Skeletal muscle tissue (tissue), 4 donors: ENCODE results near the gene MT1F. TPM values are rescaled to one million over a fixed set of nuclear protein-coding genes. Genes with fewer than 3 reads are reported as not detected.

ENCODE experiments used
- H3K27ac ChIP-seq: one replicate; pipeline ENCODE4 v1.7.0; 2013; ENCODE audit warnings: mild to moderate bottlenecking, low read depth, low read length, inconsistent platforms
- H3K27me3 ChIP-seq, 3 donors: one replicate each; pipeline ENCODE4 v1.7.0; 2013; ENCODE audit warnings: low read length in 3 of 3; ENCODE audit not compliant: control insufficient read depth in 3 of 3, insufficient read depth in 3 of 3
- H3K36me3 ChIP-seq, 3 donors: one replicate each; pipeline ENCODE4 v1.7.0; 2013; ENCODE audit warnings: low read length in 3 of 3; ENCODE audit not compliant: control insufficient read depth in 3 of 3, insufficient read depth in 3 of 3
- H3K4me1 ChIP-seq, 3 donors: one replicate each; pipeline ENCODE4 v1.7.0; 2013; ENCODE audit warnings: low read length in 3 of 3, mild to moderate bottlenecking in 3 of 3; ENCODE audit not compliant: control insufficient read depth in 3 of 3, insufficient read depth in 3 of 3
- H3K4me3 ChIP-seq, 3 donors: one replicate each; pipeline ENCODE4 v1.7.0; 2013; ENCODE audit warnings: low read length in 3 of 3
- H3K9ac ChIP-seq, 3 donors: one replicate each; pipeline ENCODE4 v1.7.0; 2013; ENCODE audit warnings: low read length in 3 of 3, mild to moderate bottlenecking in 3 of 3, moderate library complexity in 2 of 3, low read depth in 1 of 3
- H3K9me3 ChIP-seq, 3 donors: one replicate each; pipeline ENCODE4 v1.7.0; 2013; ENCODE audit warnings: low read length in 3 of 3; ENCODE audit not compliant: control insufficient read depth in 3 of 3
- total RNA-seq: library from RNA; depleted of rRNA; stranded (reverse); fragments of >200 nt; gene quantifications from one replicate; pipeline ENCODE4 v1.2.3, GENCODE V29; 2014
- donor health status: Osteomylitis.

Gene MT1F
- total RNA-seq, 1 donor from 2014 or later: not detected

- peak within 1 kb of the TSS; percentile 87 for H3K27ac ChIP-seq
- H3K4me1 ChIP-seq: peaks cover 51 to 77% (median 70%) of the 10 kb centered on the region in 3 donors
- peak within 1 kb of the TSS; percentile 90 to 97 (median 95) for H3K4me3 ChIP-seq
- peak within 1 kb of the TSS; percentile 95 to 99 (median 95) for H3K9ac ChIP-seq
- H3K9me3 ChIP-seq: no peaks in the 10 kb centered on the region
- peaks cover 0 to 9% (median 0%) of the 10 kb centered on the region in 3 donors for H3K36me3 ChIP-seq
- peaks cover 0 to 3% (median 2%) of the 10 kb centered on the region in 3 donors for H3K27me3 ChIP-seq
Observed at GRCh38 chr16:56681939-56682702, 24.4 kb downstream of the MT1F start, which contains the start of gene MT1X. Gene MT1X (plus strand): TSS chr16:56682470. CDS start chr16:56682541, 71 bp downstream.

DNA sequence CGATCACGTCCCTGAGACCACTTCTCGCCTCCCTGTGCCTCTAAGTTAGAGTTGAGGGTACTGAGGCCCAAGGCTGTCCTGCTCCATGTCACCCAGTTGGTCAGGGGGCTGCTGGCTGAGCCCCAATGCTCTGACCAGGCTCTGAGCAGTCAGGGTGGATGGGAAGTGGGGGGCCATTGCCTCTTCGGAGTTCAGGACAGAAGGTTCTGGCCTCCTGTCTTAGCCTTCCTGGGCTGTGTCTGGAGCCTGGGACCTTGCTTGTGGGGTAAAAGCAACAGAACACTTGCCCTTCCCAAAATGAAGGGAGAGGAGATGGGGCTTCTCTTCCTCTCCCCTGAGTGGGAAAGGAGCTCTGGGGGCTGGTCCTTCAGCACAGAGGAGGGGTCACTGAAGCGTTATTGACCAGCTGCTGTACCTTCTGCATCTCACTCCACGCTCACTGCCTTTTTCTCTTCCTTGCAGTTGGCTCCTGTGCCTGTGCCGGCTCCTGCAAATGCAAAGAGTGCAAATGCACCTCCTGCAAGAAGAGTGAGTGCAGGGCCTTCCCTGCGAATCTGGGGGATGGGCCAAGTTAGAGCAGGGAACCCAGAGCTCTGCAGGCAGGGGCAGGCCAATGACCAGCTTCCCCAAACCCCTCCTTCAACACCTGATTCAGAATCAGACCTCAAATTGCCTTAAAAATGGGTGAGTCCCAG lies 25.1 kb downstream of the MT1F start:
- Histone ChIP-seq H3K4me1 (peaks cover 51 to 77% (median 70%) of the 10 kb centered on the region in 3 donors), H3K27me3 (no peaks in the 10 kb centered on the region), H3K9me3 (no peaks in the 10 kb centered on the region), H3K4me3 (peak overlapping the region; percentile 90 to 97 (median 95)), H3K9ac (peak overlapping the region; percentile 95 to 99 (median 95)), H3K27ac (peak overlapping the region; percentile 87), H3K36me3 (peaks cover 0 to 9% (median 0%) of the 10 kb centered on the region in 3 donors)

GRCh38 chr16:56683424-56684172 lies 25.8 kb downstream of the MT1F start:
- H3K36me3 ChIP-seq: peaks cover 0 to 9% (median 0%) of the 10 kb centered on the region in 3 donors
- peaks cover 51 to 76% (median 70%) of the 10 kb centered on the region in 3 donors for H3K4me1 ChIP-seq
- H3K27me3 ChIP-seq: no peaks in the 10 kb centered on the region
- H3K27ac ChIP-seq: peak overlapping the region; percentile 87
- H3K9me3 ChIP-seq: no peaks in the 10 kb centered on the region
- H3K9ac ChIP-seq: peak overlapping the region; percentile 95 to 99 (median 95)
- H3K4me3 ChIP-seq: peak overlapping the region; percentile 90 to 97 (median 95)

DNA sequence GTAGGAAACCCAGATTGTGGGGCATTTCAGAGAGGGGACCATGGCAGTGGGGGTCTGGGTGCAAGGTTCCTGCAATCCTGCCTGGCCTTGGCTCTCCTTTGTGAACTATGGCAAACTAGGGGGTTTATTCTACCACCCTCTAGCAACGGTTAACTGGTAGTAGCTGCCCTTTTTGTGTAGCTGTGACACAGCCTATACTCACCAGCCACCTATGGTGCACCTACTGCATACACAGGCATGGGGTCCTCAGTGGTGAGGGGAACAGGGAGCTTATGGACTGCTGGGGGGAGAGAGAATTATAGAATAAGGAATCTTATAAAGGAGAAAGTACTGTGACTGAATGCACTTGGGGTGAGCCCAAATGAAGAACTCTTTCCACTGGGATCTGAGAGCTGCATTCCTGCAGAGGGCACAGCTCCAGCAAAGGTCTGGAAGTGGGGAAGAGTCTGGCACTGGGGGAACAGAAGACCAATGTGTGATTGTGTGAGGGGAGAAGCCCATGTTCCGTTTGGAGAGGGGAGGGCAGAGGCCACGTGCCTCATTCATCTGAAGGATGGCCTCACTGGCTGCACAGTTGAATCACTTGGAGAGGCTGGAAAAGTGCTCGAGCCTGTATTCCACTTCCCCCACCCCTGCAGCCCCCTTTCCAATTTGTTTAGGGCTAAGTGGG lies 26.6 kb downstream of the MT1F start:
- Histone ChIP-seq H3K4me3 (peak overlapping the region; percentile 90 to 97 (median 95)), H3K4me1 (peaks cover 49 to 68% (median 63%) of the 10 kb centered on the region in 3 donors), H3K9ac (peak overlapping the region; percentile 95 to 99 (median 95)), H3K27ac (peak overlapping the region; percentile 81), H3K9me3 (no peaks in the 10 kb centered on the region), H3K27me3 (no peaks in the 10 kb centered on the region), H3K36me3 (peaks cover 0 to 9% (median 0%) of the 10 kb centered on the region in 3 donors)

- peak overlapping the region in 2 of 3 donors; percentile 95 to 97 for H3K4me3 ChIP-seq
Observed at GRCh38 chr16:56684926-56685590, 27.3 kb downstream of the MT1F start.

DNA sequence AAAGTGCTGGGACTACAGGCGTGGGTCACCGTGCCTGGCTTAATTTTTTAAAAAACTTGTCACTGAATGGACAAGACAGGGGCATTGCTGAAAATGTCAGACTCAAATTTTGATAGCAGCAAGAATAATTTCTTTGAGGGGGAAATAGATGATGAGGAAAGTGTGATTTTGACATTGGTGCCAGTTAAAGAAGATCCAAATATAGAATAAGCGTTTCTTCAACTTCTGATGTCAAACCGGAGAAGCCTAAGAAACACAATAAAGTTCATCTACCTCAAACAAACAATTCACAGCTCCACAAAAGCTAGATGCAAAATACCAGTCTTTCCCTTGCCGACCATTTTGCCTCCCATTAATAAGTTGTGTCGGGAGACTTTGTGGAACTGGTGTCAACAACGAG lies 29.0 kb downstream of the MT1F start:
- Histone ChIP-seq H3K9me3 (no peaks in the 10 kb centered on the region), H3K36me3 (peaks cover 0 to 9% (median 0%) of the 10 kb centered on the region in 3 donors), H3K4me3 (no peak overlapping the region), H3K27me3 (no peaks in the 10 kb centered on the region), H3K9ac (no peak overlapping the region), H3K4me1 (peaks cover 40 to 47% (median 45%) of the 10 kb centered on the region in 3 donors), H3K27ac (no peak overlapping the region)

More at GRCh38 chr16:56684926-56685590, 27.3 kb downstream of the MT1F start:
- no peaks in the 10 kb centered on the region for H3K9me3 ChIP-seq
- peaks cover 43 to 62% (median 57%) of the 10 kb centered on the region in 3 donors for H3K4me1 ChIP-seq
- peaks cover 0 to 9% (median 0%) of the 10 kb centered on the region in 3 donors for H3K36me3 ChIP-seq
- H3K9ac ChIP-seq: peak overlapping the region; percentile 95 to 99 (median 95)
- H3K27me3 ChIP-seq: no peaks in the 10 kb centered on the region
- H3K27ac ChIP-seq: peak overlapping the region; percentile 81

DNA sequence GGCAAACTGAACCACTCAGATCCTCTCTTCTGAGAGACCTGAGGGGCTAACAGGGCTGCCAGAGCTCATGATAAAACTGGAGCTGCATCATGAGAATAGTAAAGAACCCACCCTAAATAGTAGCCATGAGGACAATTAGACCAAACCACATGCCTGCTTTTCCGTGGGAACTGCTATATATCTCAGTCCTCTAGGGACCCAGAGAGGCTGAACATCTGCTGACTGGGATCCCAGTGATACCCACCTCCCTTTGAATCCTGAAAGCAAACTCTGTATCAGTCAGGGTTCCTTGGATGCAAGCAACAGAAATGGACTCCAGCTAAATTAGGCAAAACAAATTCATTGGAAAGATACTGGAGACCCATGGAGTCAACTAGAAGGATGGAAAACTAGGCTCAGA lies 31.0 kb downstream of the MT1F start:
- no peak overlapping the region for H3K9ac ChIP-seq
- H3K27ac ChIP-seq: no peak overlapping the region
- no peaks in the 10 kb centered on the region for H3K27me3 ChIP-seq
- no peaks in the 10 kb centered on the region for H3K9me3 ChIP-seq
- H3K4me1 ChIP-seq: peaks cover 27 to 44% (median 33%) of the 10 kb centered on the region in 3 donors
- no peak overlapping the region for H3K4me3 ChIP-seq
- no peaks in the 10 kb centered on the region for H3K36me3 ChIP-seq

DNA sequence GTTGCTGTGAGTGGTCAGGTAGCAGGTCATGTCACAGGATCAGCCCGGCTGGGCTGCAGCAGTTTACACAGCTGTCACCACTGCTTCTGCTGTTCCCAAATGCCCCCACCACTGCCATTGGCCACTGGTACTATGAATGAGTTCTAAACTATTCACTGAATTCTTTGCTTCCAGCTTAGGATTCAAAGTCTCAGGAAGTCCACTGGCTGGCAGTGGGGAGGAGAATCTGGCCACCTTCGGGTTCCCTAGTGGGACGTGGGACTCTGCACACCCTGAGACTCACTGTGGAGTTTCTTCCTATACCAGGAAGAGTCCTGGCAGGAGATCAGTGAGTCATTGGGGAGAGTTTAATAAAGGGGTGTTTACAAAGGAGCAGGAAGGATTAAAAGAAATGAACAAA lies 31.4 kb downstream of the MT1F start:
- no peak overlapping the region for H3K4me3 ChIP-seq
- H3K9ac ChIP-seq: no peak overlapping the region
- H3K4me1 ChIP-seq: peaks cover 23 to 39% (median 29%) of the 10 kb centered on the region in 3 donors
- H3K36me3 ChIP-seq: no peaks in the 10 kb centered on the region
- no peaks in the 10 kb centered on the region for H3K9me3 ChIP-seq
- no peak overlapping the region for H3K27ac ChIP-seq
- H3K27me3 ChIP-seq: no peaks in the 10 kb centered on the region
